KG1 (cell line): ENCODE results near the gene OXGR1.

Experiments
- DNase-seq: peaks from one replicate; lab custom pipeline; 2025; lab: John Stamatoyannopoulos, UW

The OXGR1 gene

GRCh38 chr13:96963786-96964475, 30.3 kb downstream of the OXGR1 start:
- DNase-seq, result no peak

GRCh38 chr13:96960379-96960778, 33.9 kb downstream of the OXGR1 start:
- no peak for DNase-seq

DNA sequence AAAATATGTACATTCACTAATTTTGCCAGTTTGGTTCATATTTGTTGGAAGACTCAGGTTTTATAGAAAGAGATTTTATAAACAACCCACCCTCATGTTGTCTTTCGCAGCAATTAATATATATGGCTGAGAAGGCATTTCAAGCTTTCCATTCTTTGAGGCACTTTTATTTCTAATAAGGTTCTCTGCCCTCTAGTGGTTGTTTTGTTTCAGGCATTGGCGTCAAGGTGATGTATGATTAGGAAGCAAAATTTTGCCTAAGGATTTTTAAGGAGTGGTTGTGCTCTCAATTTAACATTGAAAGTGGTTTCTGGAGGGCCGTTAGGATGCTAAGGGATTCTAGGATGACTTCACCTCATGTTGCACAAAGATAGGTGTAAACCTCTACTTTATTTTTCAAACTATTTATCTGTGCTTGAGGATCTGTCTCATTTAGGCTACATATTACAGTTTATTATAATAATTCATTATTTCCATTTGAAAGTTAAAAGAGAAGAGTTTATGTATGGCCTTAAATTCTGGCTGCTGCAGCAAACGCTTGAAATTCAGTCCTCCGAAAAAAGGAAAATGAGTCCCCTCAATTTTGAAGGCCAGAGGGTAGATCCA, 35.9 kb downstream of the OXGR1 start:
- DNase-seq, result peak; percentile 10

- no peak for DNase-seq
Observed at GRCh38 chr13:96952595-96952994, 41.7 kb downstream of the OXGR1 start.

GRCh38 chr13:96948127-96948526, 46.1 kb downstream of the OXGR1 start:
- no peak for DNase-seq

GRCh38 chr13:96947343-96947910, 46.8 kb downstream of the OXGR1 start:
- no peak for DNase-seq

DNA sequence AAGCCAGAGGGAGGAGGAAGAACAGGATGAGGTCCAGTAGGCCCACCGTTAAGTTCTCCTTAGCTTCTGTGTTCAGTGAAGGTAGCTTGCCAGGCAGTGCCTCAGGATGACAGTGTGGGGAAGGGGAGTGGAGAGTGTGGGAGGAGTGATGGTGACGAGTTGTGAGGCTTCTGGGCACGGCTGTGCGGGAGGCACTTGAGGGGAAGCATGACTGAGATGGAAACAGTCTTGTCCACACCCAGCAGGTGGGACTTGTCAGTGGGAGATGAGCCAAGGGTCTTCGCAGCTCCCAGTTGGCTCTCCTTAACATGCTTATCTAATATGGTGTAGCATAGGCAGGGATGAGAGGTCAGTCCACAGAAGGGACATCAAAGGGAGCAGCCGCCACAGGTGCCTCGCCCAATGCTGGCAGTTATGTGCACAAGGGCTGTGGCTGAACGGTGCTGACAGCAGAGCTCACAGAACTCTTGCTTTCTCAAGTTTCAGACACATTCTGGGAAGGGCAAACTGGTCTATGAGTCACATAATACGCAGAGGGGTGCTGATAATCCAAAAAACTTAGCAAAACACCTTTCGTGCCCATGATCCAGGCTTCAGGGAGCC, 47.5 kb downstream of the OXGR1 start:
- no peak for DNase-seq

DNA sequence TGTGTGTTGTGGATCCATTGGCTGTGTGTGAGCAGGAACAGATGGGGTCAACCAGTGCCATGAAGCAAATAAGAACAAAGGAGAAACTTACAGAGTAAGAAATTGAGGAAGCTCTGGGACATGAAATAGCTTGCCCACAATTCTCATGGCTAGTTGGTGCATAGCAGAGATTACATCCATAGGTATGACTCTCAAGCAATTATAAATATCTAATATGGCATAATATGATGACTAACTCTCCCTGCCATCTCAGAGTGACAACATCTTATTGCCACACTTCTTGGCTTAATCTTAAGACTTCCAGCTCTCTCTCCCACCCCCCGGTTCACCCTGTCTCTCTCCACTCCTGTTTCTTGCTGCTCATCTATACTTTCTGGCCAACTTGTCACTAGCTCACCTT, 53.3 kb downstream of the OXGR1 start:
- DNase-seq, result no peak

- DNase-seq, result no peak
Observed at GRCh38 chr13:96935901-96936300, 58.4 kb downstream of the OXGR1 start.
